ENCODE measurements around the gene EMP1. TPM values are rescaled to one million over a fixed set of nuclear protein-coding genes. Genes with fewer than 3 reads are reported as not detected.

The EMP1 gene
- total RNA-seq, 1 experiment from 2014 or later: 7.8 TPM

Other genes starting within 250 kb of the EMP1 start
- gene GPRC5D, start 244.6 kb upstream of the EMP1 start, total RNA-seq (2014; rRNA removed; shearing (Covaris generic); ENCODE audit: low replicate concordance): not detected in 2 replicates
- gene HEBP1, start 196.5 kb upstream of the EMP1 start, total RNA-seq (2014; rRNA removed; shearing (Covaris generic); ENCODE audit: low replicate concordance): 2.1 and 6.4 TPM in 2 replicates
- gene FAM234B, start 152.3 kb upstream of the EMP1 start, total RNA-seq (2014; rRNA removed; shearing (Covaris generic); ENCODE audit: low replicate concordance): 2.5 and 6.7 TPM in 2 replicates
- not detected in 2 replicates for gene GSG1, start 93.1 kb upstream of the EMP1 start, total RNA-seq (2014; rRNA removed; shearing (Covaris generic); ENCODE audit: low replicate concordance)

Measured in Caki2 (cell line).